WTC11 (cell line): Measurements from ENCODE around the gene OSBPL10. TPM values are rescaled to one million over a fixed set of nuclear protein-coding genes. Genes with fewer than 3 reads are reported as not detected.
A peak's percentile ranks its signal among the peaks of the same experiment; 100 is the strongest.

ENCODE experiments used
- ATAC-seq: fragments of 200-7000 bp; cut with Tn5 transposase; 2 replicates; pipeline ENCODE4 v1.10.0; 2021; ENCODE audit warnings: mild to moderate bottlenecking, moderate library complexity
- Bru-seq: library from RNA; stranded (reverse); fragments of 400-500 nt; gene quantifications from one replicate; lab custom pipeline; 2021; lab: Mats Ljungman, UMichigan
- CTCF ChIA-PET: fragments of 300-600 bp; sonication (Branson Sonifier 250); formaldehyde crosslinking; loops from one replicate; lab custom pipeline; 2021; ENCODE audit warnings: antibody characterized with exemption; lab: Charles Lee
- POLR2A ChIA-PET: fragments of 350-600 bp; sonication (Branson Sonifier 250); formaldehyde crosslinking; loops from one replicate; lab custom pipeline; 2021; ENCODE audit warnings: antibody characterized with exemption; lab: Charles Lee
- DNase-seq: peaks from one replicate; pipeline ENCODE4 v3.0.0; 2021; ENCODE audit warnings: low spot score
- H3K27ac Mint-ChIP-seq: 2 replicates; pipeline ENCODE4 v1.8.0; 2021; ENCODE audit warnings: mixed read lengths
- H3K27me3 Mint-ChIP-seq: 2 replicates; pipeline ENCODE4 v1.8.0; 2021; ENCODE audit warnings: low read depth, mild to moderate bottlenecking, moderate library complexity, mixed read lengths
- H3K36me3 Mint-ChIP-seq: 2 replicates; pipeline ENCODE4 v1.8.0; 2021; ENCODE audit warnings: mixed read lengths
- H3K4me1 Mint-ChIP-seq: 2 replicates; pipeline ENCODE4 v1.8.0; 2022; ENCODE audit warnings: mixed read lengths
- H3K4me3 Mint-ChIP-seq: 2 replicates; pipeline ENCODE4 v1.8.0; 2021; ENCODE audit warnings: mild to moderate bottlenecking, moderate library complexity, mixed read lengths
- H3K9me3 Mint-ChIP-seq: 2 replicates; pipeline ENCODE4 v1.8.0; 2021; ENCODE audit warnings: mixed read lengths
- ELF4 ChIP-seq: sonication (generic); formaldehyde crosslinking; IDR thresholded peaks from 2 replicates; pipeline ENCODE4 v1.8.1; 2022; ENCODE audit warnings: low read depth, mild to moderate bottlenecking, moderate library complexity, missing genetic modification reagents
- ETV6 ChIP-seq: sonication (generic); formaldehyde crosslinking; IDR thresholded peaks from 2 replicates; pipeline ENCODE4 v1.8.1; 2022; ENCODE audit warnings: mild to moderate bottlenecking, missing genetic modification reagents
- NFE2L1 ChIP-seq: sonication (generic); formaldehyde crosslinking; IDR thresholded peaks from 2 replicates; pipeline ENCODE4 v1.8.1; 2023; ENCODE audit warnings: missing genetic modification reagents
- SMAD3 ChIP-seq: sonication (generic); formaldehyde crosslinking; IDR thresholded peaks from 2 replicates; pipeline ENCODE4 v1.8.0; 2022; ENCODE audit warnings: missing genetic modification reagents, mild to moderate bottlenecking, borderline replicate concordance
- ZBTB21 ChIP-seq: sonication (generic); formaldehyde crosslinking; IDR thresholded peaks from 2 replicates; pipeline ENCODE4 v1.8.1; 2023; ENCODE audit warnings: mild to moderate bottlenecking, missing genetic modification reagents, borderline replicate concordance
- ZNF219 ChIP-seq: sonication (generic); formaldehyde crosslinking; IDR thresholded peaks from 2 replicates; pipeline ENCODE4 v1.8.0; 2023; ENCODE audit warnings: missing genetic modification reagents, mild to moderate bottlenecking, borderline replicate concordance
- ZNF232 ChIP-seq: sonication (generic); formaldehyde crosslinking; IDR thresholded peaks from 2 replicates; pipeline ENCODE4 v1.8.0; 2022; ENCODE audit warnings: mild to moderate bottlenecking, missing genetic modification reagents
- long read RNA-seq, 3 experiments: library from RNA in 1 of 3; library from capped mRNA in 1 of 3; library from polyadenylated mRNA in 1 of 3; unstranded in 2 of 3; stranded (forward) in 1 of 3; transcript quantifications; one replicate each; pipeline ENCODE4 v2.0.0, GENCODE V29; 2021
- total RNA-seq: library from RNA; stranded (reverse); gene quantifications from 3 replicates; pipeline ENCODE4 v1.2.3, GENCODE V29; 2021
- TF ChIP-seq, protein P1 (sequence below): sonication (generic); formaldehyde crosslinking; IDR thresholded peaks from 2 replicates; pipeline ENCODE4 v1.8.0; 2022; ENCODE audit warnings: mild to moderate bottlenecking, missing genetic modification reagents
- TF ChIP-seq, protein P2 (sequence below): sonication (generic); formaldehyde crosslinking; IDR thresholded peaks from 2 replicates; pipeline ENCODE4 v1.8.0; 2023; ENCODE audit warnings: missing genetic modification reagents, mild to moderate bottlenecking, borderline replicate concordance
- TF ChIP-seq, protein P3 (sequence below): sonication (generic); formaldehyde crosslinking; IDR thresholded peaks from 2 replicates; pipeline ENCODE4 v1.8.1; 2022; ENCODE audit warnings: mild to moderate bottlenecking, moderate library complexity, missing genetic modification reagents
- TF ChIP-seq, protein P4 (sequence below): sonication (generic); formaldehyde crosslinking; IDR thresholded peaks from 2 replicates; pipeline ENCODE4 v1.8.0; 2022; ENCODE audit warnings: mild to moderate bottlenecking, missing genetic modification reagents

Gene OSBPL10, protein sequence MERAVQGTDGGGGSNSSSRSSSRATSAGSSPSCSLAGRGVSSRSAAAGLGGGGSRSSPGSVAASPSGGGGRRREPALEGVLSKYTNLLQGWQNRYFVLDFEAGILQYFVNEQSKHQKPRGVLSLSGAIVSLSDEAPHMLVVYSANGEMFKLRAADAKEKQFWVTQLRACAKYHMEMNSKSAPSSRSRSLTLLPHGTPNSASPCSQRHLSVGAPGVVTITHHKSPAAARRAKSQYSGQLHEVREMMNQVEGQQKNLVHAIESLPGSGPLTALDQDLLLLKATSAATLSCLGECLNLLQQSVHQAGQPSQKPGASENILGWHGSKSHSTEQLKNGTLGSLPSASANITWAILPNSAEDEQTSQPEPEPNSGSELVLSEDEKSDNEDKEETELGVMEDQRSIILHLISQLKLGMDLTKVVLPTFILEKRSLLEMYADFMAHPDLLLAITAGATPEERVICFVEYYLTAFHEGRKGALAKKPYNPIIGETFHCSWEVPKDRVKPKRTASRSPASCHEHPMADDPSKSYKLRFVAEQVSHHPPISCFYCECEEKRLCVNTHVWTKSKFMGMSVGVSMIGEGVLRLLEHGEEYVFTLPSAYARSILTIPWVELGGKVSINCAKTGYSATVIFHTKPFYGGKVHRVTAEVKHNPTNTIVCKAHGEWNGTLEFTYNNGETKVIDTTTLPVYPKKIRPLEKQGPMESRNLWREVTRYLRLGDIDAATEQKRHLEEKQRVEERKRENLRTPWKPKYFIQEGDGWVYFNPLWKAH
- total RNA-seq (81.6 to 87.7 TPM (median 84.1 TPM) in 3 replicates), Bru-seq, nascent RNA (percentile 82 among the genes with signal in this experiment)
- long read RNA-seq, experiment 1, full-length matches to known transcripts: 132 of 235 reads
- long read RNA-seq, experiment 1, partial matches to known transcripts: 19 of 235 reads
- long read RNA-seq, experiment 1, other reads (novel, unspliced or antisense): 84 of 235 reads
- long read RNA-seq, experiment 2, full-length matches to known transcripts: 21 of 56 reads
- long read RNA-seq, experiment 2, partial matches to known transcripts: 12 of 56 reads
- long read RNA-seq, experiment 2, other reads (novel, unspliced or antisense): 23 of 56 reads
- long read RNA-seq, experiment 3, partial matches to known transcripts: 3 of 10 reads
- long read RNA-seq, experiment 3, other reads (novel, unspliced or antisense): 6 of 10 reads

GRCh38 chr3:31981206-31982181, at the start of gene OSBPL10, which contains the start of gene ZNF860:
Gene OSBPL10 (minus strand): TSS chr3:31981262. CDS start chr3:31981179, 83 bp downstream.
Gene ZNF860 (plus strand): TSS chr3:31981750. CDS start chr3:31989080, 7,330 bp downstream.
- TF ChIP-seq, protein P1, sequence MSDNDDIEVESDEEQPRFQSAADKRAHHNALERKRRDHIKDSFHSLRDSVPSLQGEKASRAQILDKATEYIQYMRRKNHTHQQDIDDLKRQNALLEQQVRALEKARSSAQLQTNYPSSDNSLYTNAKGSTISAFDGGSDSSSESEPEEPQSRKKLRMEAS (CRISPR knock-in tag): peak; percentile 73
- TF ChIP-seq ZNF232 (CRISPR knock-in tag) (peak; percentile 81; the same call in 1 of the 2 replicates), ZNF219 (CRISPR knock-in tag) (0 out of 2 replicates have a peak, but pooled peaks have one; percentile 37), ZBTB21 (CRISPR knock-in tag) (no peak; the same call in 1 of the 2 replicates), ELF4 (no peak), NFE2L1 (CRISPR knock-in tag) (0 out of 2 replicates have a peak, but pooled peaks have one; percentile 11), SMAD3 (CRISPR knock-in tag) (no peak), ETV6 (peak; percentile 17)
- TF ChIP-seq, protein P2, sequence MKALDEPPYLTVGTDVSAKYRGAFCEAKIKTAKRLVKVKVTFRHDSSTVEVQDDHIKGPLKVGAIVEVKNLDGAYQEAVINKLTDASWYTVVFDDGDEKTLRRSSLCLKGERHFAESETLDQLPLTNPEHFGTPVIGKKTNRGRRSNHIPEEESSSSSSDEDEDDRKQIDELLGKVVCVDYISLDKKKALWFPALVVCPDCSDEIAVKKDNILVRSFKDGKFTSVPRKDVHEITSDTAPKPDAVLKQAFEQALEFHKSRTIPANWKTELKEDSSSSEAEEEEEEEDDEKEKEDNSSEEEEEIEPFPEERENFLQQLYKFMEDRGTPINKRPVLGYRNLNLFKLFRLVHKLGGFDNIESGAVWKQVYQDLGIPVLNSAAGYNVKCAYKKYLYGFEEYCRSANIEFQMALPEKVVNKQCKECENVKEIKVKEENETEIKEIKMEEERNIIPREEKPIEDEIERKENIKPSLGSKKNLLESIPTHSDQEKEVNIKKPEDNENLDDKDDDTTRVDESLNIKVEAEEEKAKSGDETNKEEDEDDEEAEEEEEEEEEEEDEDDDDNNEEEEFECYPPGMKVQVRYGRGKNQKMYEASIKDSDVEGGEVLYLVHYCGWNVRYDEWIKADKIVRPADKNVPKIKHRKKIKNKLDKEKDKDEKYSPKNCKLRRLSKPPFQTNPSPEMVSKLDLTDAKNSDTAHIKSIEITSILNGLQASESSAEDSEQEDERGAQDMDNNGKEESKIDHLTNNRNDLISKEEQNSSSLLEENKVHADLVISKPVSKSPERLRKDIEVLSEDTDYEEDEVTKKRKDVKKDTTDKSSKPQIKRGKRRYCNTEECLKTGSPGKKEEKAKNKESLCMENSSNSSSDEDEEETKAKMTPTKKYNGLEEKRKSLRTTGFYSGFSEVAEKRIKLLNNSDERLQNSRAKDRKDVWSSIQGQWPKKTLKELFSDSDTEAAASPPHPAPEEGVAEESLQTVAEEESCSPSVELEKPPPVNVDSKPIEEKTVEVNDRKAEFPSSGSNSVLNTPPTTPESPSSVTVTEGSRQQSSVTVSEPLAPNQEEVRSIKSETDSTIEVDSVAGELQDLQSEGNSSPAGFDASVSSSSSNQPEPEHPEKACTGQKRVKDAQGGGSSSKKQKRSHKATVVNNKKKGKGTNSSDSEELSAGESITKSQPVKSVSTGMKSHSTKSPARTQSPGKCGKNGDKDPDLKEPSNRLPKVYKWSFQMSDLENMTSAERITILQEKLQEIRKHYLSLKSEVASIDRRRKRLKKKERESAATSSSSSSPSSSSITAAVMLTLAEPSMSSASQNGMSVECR: peak; percentile 53; the same call in 1 of the 2 replicates
- TF ChIP-seq, protein P3, sequence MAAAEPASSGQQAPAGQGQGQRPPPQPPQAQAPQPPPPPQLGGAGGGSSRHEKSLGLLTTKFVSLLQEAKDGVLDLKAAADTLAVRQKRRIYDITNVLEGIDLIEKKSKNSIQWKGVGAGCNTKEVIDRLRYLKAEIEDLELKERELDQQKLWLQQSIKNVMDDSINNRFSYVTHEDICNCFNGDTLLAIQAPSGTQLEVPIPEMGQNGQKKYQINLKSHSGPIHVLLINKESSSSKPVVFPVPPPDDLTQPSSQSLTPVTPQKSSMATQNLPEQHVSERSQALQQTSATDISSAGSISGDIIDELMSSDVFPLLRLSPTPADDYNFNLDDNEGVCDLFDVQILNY (CRISPR knock-in tag): 0 out of 2 replicates have a peak, but pooled peaks have one; percentile 5
- TF ChIP-seq, protein P4, sequence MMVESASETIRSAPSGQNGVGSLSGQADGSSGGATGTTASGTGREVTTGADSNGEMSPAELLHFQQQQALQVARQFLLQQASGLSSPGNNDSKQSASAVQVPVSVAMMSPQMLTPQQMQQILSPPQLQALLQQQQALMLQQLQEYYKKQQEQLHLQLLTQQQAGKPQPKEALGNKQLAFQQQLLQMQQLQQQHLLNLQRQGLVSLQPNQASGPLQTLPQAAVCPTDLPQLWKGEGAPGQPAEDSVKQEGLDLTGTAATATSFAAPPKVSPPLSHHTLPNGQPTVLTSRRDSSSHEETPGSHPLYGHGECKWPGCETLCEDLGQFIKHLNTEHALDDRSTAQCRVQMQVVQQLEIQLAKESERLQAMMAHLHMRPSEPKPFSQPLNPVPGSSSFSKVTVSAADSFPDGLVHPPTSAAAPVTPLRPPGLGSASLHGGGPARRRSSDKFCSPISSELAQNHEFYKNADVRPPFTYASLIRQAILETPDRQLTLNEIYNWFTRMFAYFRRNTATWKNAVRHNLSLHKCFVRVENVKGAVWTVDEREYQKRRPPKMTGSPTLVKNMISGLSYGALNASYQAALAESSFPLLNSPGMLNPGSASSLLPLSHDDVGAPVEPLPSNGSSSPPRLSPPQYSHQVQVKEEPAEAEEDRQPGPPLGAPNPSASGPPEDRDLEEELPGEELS (CRISPR knock-in tag): peak; percentile 56; the same call in 1 of the 2 replicates
- Mint-ChIP-seq H3K4me1 (peaks cover 37% of the 10 kb centered on the region), H3K4me3 (peak within 1 kb of the TSS; percentile 92), H3K27me3 (no peaks in the 10 kb centered on the region; the same call in 1 of the 2 replicates), H3K9me3 (no peaks in the 10 kb centered on the region), H3K36me3 (peaks cover 25% of the 10 kb centered on the region), H3K27ac (peak within 1 kb of the TSS; percentile 84)
- ChIA-PET POLR2A (interaction anchor here (1.4 to 2.4 kb wide), 2 partner anchors 11 to 21 kb away, joined by 8 to 12 read pairs; no protein-coding TSS in a partner anchor), CTCF (interaction anchor here (0.6 to 1.6 kb wide), 8 partner anchors 12 to 286 kb away, joined by 3 to 7 read pairs (median 4); no protein-coding TSS in a partner anchor)
- DNase-seq: peak; percentile 74
- ATAC-seq: peak; percentile 79
